ENCODE results near the gene SYTL5. TPM values are rescaled to one million over a fixed set of nuclear protein-coding genes. Genes with fewer than 3 reads are reported as not detected.

SYTL5 gene
- total RNA-seq, 5 donors from 2014 or later (not counting 1 experiment from before 2014, with no cell fraction given), result 0.06 TPM; not detected in 4

DNA sequence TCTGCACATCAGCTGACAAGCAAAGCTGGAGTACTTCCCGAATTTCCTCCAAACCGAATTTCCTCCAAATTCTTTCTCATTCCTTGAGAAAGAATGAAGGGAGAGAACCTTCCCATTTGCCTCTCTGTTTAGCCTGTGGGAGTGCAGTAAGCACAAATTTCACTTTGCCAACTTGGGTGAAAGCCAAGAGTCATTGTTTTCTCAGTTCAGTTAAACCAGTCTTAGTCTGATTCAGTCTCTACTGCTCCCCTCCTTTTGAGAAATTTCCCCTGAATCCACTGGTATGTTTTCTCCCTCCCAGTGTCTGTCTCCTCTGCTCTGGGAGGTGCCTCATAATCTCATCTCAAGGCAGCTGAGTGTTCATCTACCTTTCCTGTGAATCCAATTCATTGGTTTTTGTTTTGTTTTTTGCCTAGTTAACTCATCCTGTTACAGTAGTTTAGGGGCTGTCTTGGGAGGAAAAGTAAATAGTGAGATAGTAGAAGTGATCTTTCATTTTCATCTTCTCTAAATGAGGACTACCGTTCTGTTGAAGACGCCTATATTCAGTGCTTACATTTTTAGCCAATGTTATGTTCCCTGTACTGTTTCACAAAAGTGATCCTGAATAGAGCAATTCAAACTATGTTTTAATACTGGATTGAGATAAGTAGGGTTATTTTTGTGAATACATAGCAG, 49.0 kb downstream of the SYTL5 start:
- no peak overlapping the region for H3K4me3 Mint-ChIP-seq
- no peak overlapping the region for H3K27ac Mint-ChIP-seq
- peaks cover 0 to 31% of the 10 kb centered on the region in 2 donors for H3K27me3 Mint-ChIP-seq
- CTCF ChIA-PET, result no interaction called here
- Histone ChIP-seq H3K9me3 (no peaks in the 10 kb centered on the region), H3K36me3 (ENCODE audit: control insufficient read depth in 2 of 2, extremely low read depth in 1 of 2, insufficient read depth in 1 of 2, low read length in 1 of 2) (no peaks in the 10 kb centered on the region), H3K4me1 (ENCODE audit: control insufficient read depth in 1 of 2, extremely low read depth in 1 of 2, insufficient read depth in 2 of 2, low read length in 2 of 2) (no peaks in the 10 kb centered on the region), H3K4me3 (ENCODE audit: control insufficient read depth in 1 of 2, extremely low read depth in 1 of 2, low read length in 1 of 2) (no peak overlapping the region), H3K27me3 (replicated peaks in 1 of 2; ENCODE audit: control insufficient read depth in 2 of 2, extremely low read depth in 1 of 2, insufficient read depth in 2 of 2, low read length in 1 of 2) (no peaks in the 10 kb centered on the region), H3K27ac (ENCODE audit: low read length) (no peak overlapping the region)
- no peaks in the 10 kb centered on the region for H3K9me3 Mint-ChIP-seq
- DNase-seq (no peak), ATAC-seq (replicated peaks in 1 of 4) (no peak)
- H3K4me1 Mint-ChIP-seq, result peaks cover 0 to 5% (median 0%) of the 10 kb centered on the region in 3 donors
- no peaks in the 10 kb centered on the region for H3K36me3 Mint-ChIP-seq
- WGBS (ENCODE audit: insufficient coverage), result no CpG with 5 or more reads among the region's 4 CpGs
- POLR2A ChIA-PET, result no interaction called here

DNA sequence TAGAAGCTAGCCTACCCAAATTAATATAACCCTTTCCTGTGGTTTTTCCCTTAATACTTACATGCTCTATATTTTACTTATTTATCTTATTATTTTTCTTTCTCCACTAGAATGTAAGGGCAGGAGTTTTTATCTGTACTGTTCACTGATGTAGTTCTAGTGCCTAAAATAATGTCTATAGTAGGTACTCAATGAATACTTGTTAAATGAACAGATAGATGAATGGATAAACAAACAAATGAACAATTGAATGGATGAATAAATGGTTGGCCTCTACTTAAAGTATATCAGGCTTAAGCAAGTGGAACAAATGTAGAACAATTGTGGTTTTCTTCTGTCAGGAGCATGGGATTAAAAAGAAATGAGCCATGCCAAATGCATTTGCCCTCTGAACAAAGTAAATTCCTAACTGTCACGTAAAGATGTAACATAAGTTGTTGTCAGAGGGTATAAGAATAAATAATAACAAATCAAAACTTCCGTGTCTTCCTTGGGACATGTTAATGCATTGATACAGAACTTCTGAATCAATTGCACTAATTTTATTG, 54.1 kb downstream of the SYTL5 start:
- no peaks in the 10 kb centered on the region for H3K4me1 Mint-ChIP-seq
- CTCF ChIA-PET, result no interaction called here
- ATAC-seq (replicated peaks in 1 of 4), result no peak

DNA sequence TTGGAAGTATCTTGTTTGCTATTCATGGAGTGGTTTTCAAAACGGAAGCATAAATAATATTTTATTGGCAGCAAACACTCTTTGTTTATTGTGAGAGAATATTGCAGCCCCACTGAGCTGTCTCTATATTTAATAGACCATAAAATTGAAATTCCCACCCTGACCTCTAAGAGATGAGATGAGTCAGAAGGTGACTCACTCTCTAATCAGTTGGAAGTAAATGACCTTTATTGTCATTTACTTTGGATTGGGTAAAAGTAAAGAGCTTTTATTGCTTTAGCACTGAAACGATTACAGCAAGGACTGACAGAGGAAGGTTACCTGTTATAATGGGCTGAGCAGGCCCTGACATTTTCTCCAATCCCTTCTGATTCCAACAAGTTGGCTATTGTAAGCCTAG, 55.0 kb downstream of the SYTL5 start:
- Histone ChIP-seq H3K27ac (ENCODE audit: low read length) (no peak overlapping the region), H3K36me3 (ENCODE audit: control insufficient read depth in 2 of 2, extremely low read depth in 1 of 2, insufficient read depth in 1 of 2, low read length in 1 of 2) (no peaks in the 10 kb centered on the region), H3K4me1 (ENCODE audit: control insufficient read depth in 1 of 2, extremely low read depth in 1 of 2, insufficient read depth in 2 of 2, low read length in 2 of 2) (no peaks in the 10 kb centered on the region), H3K4me3 (ENCODE audit: control insufficient read depth in 1 of 2, extremely low read depth in 1 of 2, low read length in 1 of 2) (no peak overlapping the region), H3K9me3 (no peaks in the 10 kb centered on the region), H3K27me3 (replicated peaks in 1 of 2; ENCODE audit: control insufficient read depth in 2 of 2, extremely low read depth in 1 of 2, insufficient read depth in 2 of 2, low read length in 1 of 2) (no peaks in the 10 kb centered on the region)
- ATAC-seq (replicated peaks in 1 of 4) (no peak), DNase-seq (no peak)
- no CpG with 5 or more reads among the region's 2 CpGs for WGBS (ENCODE audit: insufficient coverage)
- Mint-ChIP-seq H3K4me3 (no peak overlapping the region), H3K27ac (no peak overlapping the region), H3K36me3 (no peaks in the 10 kb centered on the region), H3K4me1 (no peaks in the 10 kb centered on the region), H3K27me3 (peaks cover 0 to 37% of the 10 kb centered on the region in 2 donors), H3K9me3 (no peaks in the 10 kb centered on the region)
- ChIA-PET POLR2A (no interaction called here), CTCF (no interaction called here)

More for the DNA sequence above, 54.1 kb downstream of the SYTL5 start:
- Histone ChIP-seq H3K9me3 (no peaks in the 10 kb centered on the region), H3K4me1 (ENCODE audit: control insufficient read depth in 1 of 2, extremely low read depth in 1 of 2, insufficient read depth in 2 of 2, low read length in 2 of 2) (no peaks in the 10 kb centered on the region), H3K36me3 (ENCODE audit: control insufficient read depth in 2 of 2, extremely low read depth in 1 of 2, insufficient read depth in 1 of 2, low read length in 1 of 2) (no peaks in the 10 kb centered on the region), H3K27me3 (replicated peaks in 1 of 2; ENCODE audit: control insufficient read depth in 2 of 2, extremely low read depth in 1 of 2, insufficient read depth in 2 of 2, low read length in 1 of 2) (no peaks in the 10 kb centered on the region), H3K27ac (ENCODE audit: low read length) (no peak overlapping the region), H3K4me3 (ENCODE audit: control insufficient read depth in 1 of 2, extremely low read depth in 1 of 2, low read length in 1 of 2) (no peak overlapping the region)
- DNase-seq, result no peak
- H3K27me3 Mint-ChIP-seq, result peaks cover 0 to 36% of the 10 kb centered on the region in 2 donors
- WGBS (ENCODE audit: insufficient coverage), result no CpG with 5 or more reads among the region's 2 CpGs
- POLR2A ChIA-PET, result no interaction called here
- no peaks in the 10 kb centered on the region for H3K36me3 Mint-ChIP-seq
- no peak overlapping the region for H3K4me3 Mint-ChIP-seq
- H3K27ac Mint-ChIP-seq, result no peak overlapping the region
- no peaks in the 10 kb centered on the region for H3K9me3 Mint-ChIP-seq

DNA sequence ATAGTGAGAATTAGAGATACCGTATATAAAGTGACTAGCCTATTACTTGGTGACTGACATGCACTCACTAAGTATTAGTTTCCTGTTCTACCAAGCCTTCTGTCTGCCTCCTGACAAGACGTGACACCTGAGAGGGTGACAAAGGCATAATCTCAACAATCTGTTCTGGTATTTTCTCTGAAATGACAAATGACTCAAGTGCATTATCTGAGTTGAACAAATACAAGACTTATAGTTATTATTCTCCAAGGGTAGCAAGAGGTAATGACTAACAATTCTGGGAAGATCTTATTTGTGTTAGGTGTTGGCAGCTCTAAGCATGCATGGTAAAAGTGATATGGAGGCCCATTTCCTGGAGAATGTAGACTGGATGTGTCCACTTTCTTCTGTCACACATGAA, 60.6 kb downstream of the SYTL5 start:
- H3K9me3 ChIP-seq, result no peaks in the 10 kb centered on the region
- no peaks in the 10 kb centered on the region for H3K27me3 ChIP-seq (replicated peaks in 1 of 2; ENCODE audit: control insufficient read depth in 2 of 2, extremely low read depth in 1 of 2, insufficient read depth in 2 of 2, low read length in 1 of 2)
- DNase-seq (no peak), ATAC-seq (replicated peaks in 1 of 4) (no peak)
- H3K4me1 ChIP-seq (ENCODE audit: control insufficient read depth in 1 of 2, extremely low read depth in 1 of 2, insufficient read depth in 2 of 2, low read length in 2 of 2), result no peaks in the 10 kb centered on the region
- H3K27me3 Mint-ChIP-seq, result peaks cover 0 to 18% of the 10 kb centered on the region in 2 donors
- POLR2A ChIA-PET, result interaction anchor here in 1 of 2 donors (0.7 kb wide), 1 partner anchor 8 kb away, joined by 8 read pairs; no protein-coding TSS in a partner anchor
- H3K27ac ChIP-seq (ENCODE audit: low read length), result no peak overlapping the region
- no peak overlapping the region for H3K4me3 Mint-ChIP-seq
- H3K36me3 ChIP-seq (ENCODE audit: control insufficient read depth in 2 of 2, extremely low read depth in 1 of 2, insufficient read depth in 1 of 2, low read length in 1 of 2), result no peaks in the 10 kb centered on the region
- CTCF ChIA-PET, result no interaction called here
- no peaks in the 10 kb centered on the region for H3K36me3 Mint-ChIP-seq
- no peak overlapping the region for H3K4me3 ChIP-seq (ENCODE audit: control insufficient read depth in 1 of 2, extremely low read depth in 1 of 2, low read length in 1 of 2)
- peaks cover 0 to 3% (median 0%) of the 10 kb centered on the region in 3 donors for H3K9me3 Mint-ChIP-seq
- no CpG with 5 or more reads among the region's 2 CpGs for WGBS (ENCODE audit: insufficient coverage)
- H3K4me1 Mint-ChIP-seq, result no peaks in the 10 kb centered on the region
- no peak overlapping the region for H3K27ac Mint-ChIP-seq

DNA sequence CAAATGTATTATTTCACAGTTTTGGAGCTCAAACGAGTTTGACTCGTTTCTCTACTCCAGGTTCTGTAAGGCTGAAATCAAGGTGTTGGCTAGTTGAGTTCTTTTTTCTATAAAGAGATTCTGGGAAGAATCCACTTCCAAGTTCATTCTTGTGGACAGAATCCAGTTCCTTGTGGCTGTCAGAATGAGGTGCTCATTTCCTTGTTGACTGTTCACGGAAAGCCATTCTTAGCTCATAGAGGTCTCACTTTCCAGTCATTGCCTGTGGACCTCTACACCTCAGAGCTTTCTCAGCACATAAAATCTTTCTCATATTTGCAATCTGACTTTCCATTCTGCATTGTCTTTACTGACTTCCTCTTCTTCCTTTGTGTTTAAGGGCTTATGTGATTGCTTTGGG, 62.9 kb downstream of the SYTL5 start:
- POLR2A ChIA-PET, result no interaction called here

DNA sequence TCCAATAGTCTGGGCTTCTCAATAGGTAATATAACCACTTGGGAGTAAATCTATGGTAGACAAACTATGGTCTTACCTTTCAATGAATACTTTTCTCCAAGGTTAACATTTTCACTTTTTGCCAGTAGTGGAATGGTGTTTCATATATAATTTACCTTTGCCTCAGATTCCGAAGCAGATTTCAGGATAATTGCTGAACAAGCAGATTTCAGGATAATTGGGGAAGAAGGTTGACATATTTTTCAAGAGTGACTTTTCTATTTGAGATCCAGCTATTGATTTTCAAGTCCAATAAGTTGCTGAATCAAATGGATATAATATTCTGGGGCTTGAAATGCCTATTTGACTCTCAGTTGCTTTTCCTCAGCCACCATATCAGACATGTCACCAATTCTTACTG, 63.6 kb downstream of the SYTL5 start:
- no peak overlapping the region for H3K27ac ChIP-seq (ENCODE audit: low read length)
- ChIA-PET CTCF (no interaction called here), POLR2A (no interaction called here)
- Mint-ChIP-seq H3K4me1 (no peaks in the 10 kb centered on the region), H3K4me3 (no peak overlapping the region), H3K9me3 (peaks cover 0 to 3% (median 0%) of the 10 kb centered on the region in 3 donors), H3K27me3 (peaks cover 0 to 15% of the 10 kb centered on the region in 2 donors), H3K27ac (no peak overlapping the region), H3K36me3 (no peaks in the 10 kb centered on the region)
- H3K4me1 ChIP-seq (ENCODE audit: control insufficient read depth in 1 of 2, extremely low read depth in 1 of 2, insufficient read depth in 2 of 2, low read length in 2 of 2), result no peaks in the 10 kb centered on the region
- no peak for ATAC-seq (replicated peaks in 1 of 4)
- DNase-seq, result no peak
- H3K27me3 ChIP-seq (replicated peaks in 1 of 2; ENCODE audit: control insufficient read depth in 2 of 2, extremely low read depth in 1 of 2, insufficient read depth in 2 of 2, low read length in 1 of 2), result no peaks in the 10 kb centered on the region
- no peaks in the 10 kb centered on the region for H3K36me3 ChIP-seq (ENCODE audit: control insufficient read depth in 2 of 2, extremely low read depth in 1 of 2, insufficient read depth in 1 of 2, low read length in 1 of 2)
- H3K9me3 ChIP-seq, result no peaks in the 10 kb centered on the region
- no peak overlapping the region for H3K4me3 ChIP-seq (ENCODE audit: control insufficient read depth in 1 of 2, extremely low read depth in 1 of 2, low read length in 1 of 2)
- WGBS (ENCODE audit: insufficient coverage), result no CpG with 5 or more reads among the region's 1 CpG

More for the DNA sequence above, 62.9 kb downstream of the SYTL5 start:
- H3K4me1 Mint-ChIP-seq, result no peaks in the 10 kb centered on the region
- no peaks in the 10 kb centered on the region for H3K4me1 ChIP-seq (ENCODE audit: control insufficient read depth in 1 of 2, extremely low read depth in 1 of 2, insufficient read depth in 2 of 2, low read length in 2 of 2)
- no peak overlapping the region for H3K4me3 Mint-ChIP-seq
- H3K27ac Mint-ChIP-seq, result no peak overlapping the region
- ATAC-seq (replicated peaks in 1 of 4), result no peak
- H3K27me3 ChIP-seq (replicated peaks in 1 of 2; ENCODE audit: control insufficient read depth in 2 of 2, extremely low read depth in 1 of 2, insufficient read depth in 2 of 2, low read length in 1 of 2), result no peaks in the 10 kb centered on the region
- peaks cover 0 to 15% of the 10 kb centered on the region in 2 donors for H3K27me3 Mint-ChIP-seq
- H3K4me3 ChIP-seq (ENCODE audit: control insufficient read depth in 1 of 2, extremely low read depth in 1 of 2, low read length in 1 of 2), result no peak overlapping the region
- WGBS (ENCODE audit: insufficient coverage), result no CpG with 5 or more reads among the region's 3 CpGs
- CTCF ChIA-PET, result no interaction called here
- H3K36me3 Mint-ChIP-seq, result no peaks in the 10 kb centered on the region
- no peak for DNase-seq
- H3K27ac ChIP-seq (ENCODE audit: low read length), result no peak overlapping the region
- H3K9me3 ChIP-seq, result no peaks in the 10 kb centered on the region
- H3K9me3 Mint-ChIP-seq, result peaks cover 0 to 3% (median 0%) of the 10 kb centered on the region in 3 donors
- H3K36me3 ChIP-seq (ENCODE audit: control insufficient read depth in 2 of 2, extremely low read depth in 1 of 2, insufficient read depth in 1 of 2, low read length in 1 of 2), result no peaks in the 10 kb centered on the region
